Right lobe of liver (tissue), 6 donors: Measurements from ENCODE around the gene AKAP13. TPM values are rescaled to one million over a fixed set of nuclear protein-coding genes. Genes with fewer than 3 reads are reported as not detected.

Source experiments
- ATAC-seq, 4 donors: fragments of 200-7000 bp; cut with Tn5 transposase; one replicate each; pipeline ENCODE4 v1.9.1; 2020; ENCODE audit warnings: mild to moderate bottlenecking in 4 of 4, moderate library complexity in 4 of 4
- DNase-seq, 3 donors: peaks; one replicate each; pipeline ENCODE4 v3.0.0-alpha.2; 2020
- H3K27ac ChIP-seq, 3 donors: fragments of 200-600 bp; one replicate each; pipeline ENCODE4 v1.8.0; 2022
- H3K27me3 ChIP-seq, 2 donors: fragments of 200-600 bp; one replicate each; pipeline ENCODE4 v1.8.0; 2022
- H3K36me3 ChIP-seq, 4 donors: fragments of 200-600 bp; sonication (generic) in 1 of 4; one replicate each; pipeline versions ENCODE4 v1.5.1 to v1.8.0; 2017 to 2022; ENCODE audit warnings: control low read depth in 1 of 4
- H3K4me1 ChIP-seq, 4 donors: fragments of 200-600 bp; sonication (generic) in 1 of 4; one replicate each; pipeline versions ENCODE4 v1.5.1 to v1.8.0; 2017 to 2022; ENCODE audit warnings: control low read depth in 1 of 4
- H3K4me3 ChIP-seq, 3 donors: fragments of 200-600 bp; one replicate each; pipeline ENCODE4 v1.8.0; 2022
- H3K9me3 ChIP-seq, 4 donors: fragments of 200-600 bp; sonication (generic) in 1 of 4; one replicate each; pipeline versions ENCODE4 v1.5.1 to v1.8.0; 2017 to 2022; ENCODE audit warnings: control low read depth in 1 of 4
- POLR2A ChIP-seq: fragments of 450-650 bp; IDR thresholded peaks from one replicate; pipeline ENCODE4 v1.6.1; 2017; ENCODE audit warnings: antibody characterized with exemption, mild to moderate bottlenecking
- WGBS: methylation state at CpG from one replicate; pipeline ENCODE4 v1.1.6; 2018; ENCODE audit warnings: low coverage, low lambda C conversion rate; ENCODE audit not compliant: insufficient coverage; ENCODE audit errors: missing lambda C conversion rate; 5-methylcytosine and 5-hydroxymethylcytosine counted together
- intact Hi-C, 2 donors: fragments of 100-400 bp; cut with DNase I; formaldehyde crosslinking; loops; one replicate each; pipeline versions ENCODE4 v1.11.2 to v1.14.1; 2022
- total RNA-seq, 6 experiments: library from RNA; depleted of rRNA in 2 of 6; stranded (reverse); fragments of >200 nt in 2 of 6; fragmentation: NEBNext Ultra II Directional in 3 of 6; extraction: Animal tissue kit (Norgen Biotek cat#: 25700) in 3 of 6; gene quantifications; one replicate each; pipeline versions ENCODE4 v1.1.0 to v1.2.4, GENCODE V29; 2016 to 2023
- TF ChIP-seq, protein P1 (sequence below), 4 donors: fragments of 200-600 bp in 3 of 4; fragments of 450-650 bp in 1 of 4; IDR thresholded peaks; one replicate each; pipeline versions ENCODE4 v1.5.1 to v1.8.0; 2016 to 2022; ENCODE audit warnings: antibody characterized with exemption in 4 of 4, mild to moderate bottlenecking in 2 of 4
- donor health status: DM: no; HTN: yes; CAD: no.
- donor health status: DM: no; HTN: no; CAD: no.
- donor health status: DM: no; HTN: no; CAD: no.
- donor health status: DM: no; HTN: yes; CAD: no.
- donor health status: DM: no; HTN: yes; CAD: no.

The AKAP13 gene
- total RNA-seq, 6 experiments from 2014 or later = 50.1 to 73.1 (median 63.9) TPM

DNA sequence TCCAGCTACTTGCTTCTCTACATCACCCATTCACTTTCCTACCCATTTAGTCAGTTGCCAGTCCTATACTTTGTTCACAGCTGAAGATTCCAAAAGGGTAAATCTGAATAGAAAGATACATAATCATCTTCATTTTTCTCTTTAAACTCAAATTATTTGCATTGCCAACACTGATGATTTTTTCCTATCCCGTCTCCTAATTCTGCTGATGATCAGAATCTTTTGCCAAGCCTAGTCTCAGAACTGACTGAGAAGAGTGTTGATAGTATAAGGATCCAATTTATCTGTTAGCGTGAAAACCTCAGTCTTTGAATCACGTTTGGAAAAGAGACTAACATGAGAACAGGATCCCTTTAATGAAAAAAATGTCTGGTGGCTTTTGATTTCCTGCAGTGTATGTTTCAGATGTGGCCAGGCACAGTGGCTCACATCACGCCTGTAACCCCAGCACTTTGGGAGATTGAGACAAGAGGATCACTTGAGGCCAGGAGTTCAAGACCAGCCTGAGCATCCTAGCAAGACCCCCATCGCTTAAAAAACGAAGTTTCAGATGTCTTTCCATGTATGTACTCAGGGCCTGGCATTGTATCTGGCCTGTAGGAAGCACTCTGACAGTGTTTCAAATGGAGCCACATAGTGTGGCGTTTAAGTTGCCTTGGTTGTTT is 244.9 kb downstream of the AKAP13 start:
- ATAC-seq = no peak
- peaks cover 0 to 12% (median 3%) of the 10 kb centered on the region in 4 donors for H3K4me1 ChIP-seq

DNA sequence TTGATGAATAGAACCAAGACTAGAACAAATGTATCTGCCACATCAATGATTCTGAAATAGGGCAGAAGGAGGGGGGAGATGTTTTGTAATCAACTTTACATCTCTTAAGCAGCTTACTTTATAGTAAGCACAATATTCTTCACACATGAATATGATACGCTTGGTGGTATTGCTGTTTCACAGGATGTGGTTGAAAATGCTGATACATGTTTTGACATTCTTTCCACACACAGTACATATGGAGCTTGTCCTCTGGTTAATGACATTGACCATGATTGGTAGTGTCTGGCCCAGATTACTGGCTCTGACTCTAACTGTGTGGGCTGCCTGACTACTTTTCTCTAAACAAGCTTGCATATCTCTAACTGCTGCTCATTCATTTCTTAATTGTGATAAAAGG is 245.5 kb downstream of the AKAP13 start:
- Histone ChIP-seq H3K4me1 (peaks cover 0 to 7% (median 2%) of the 10 kb centered on the region in 4 donors), H3K9me3 (no peaks in the 10 kb centered on the region), H3K36me3 (peaks cover 0 to 6% (median 0%) of the 10 kb centered on the region in 4 donors), H3K4me3 (no peak overlapping the region), H3K27me3 (no peaks in the 10 kb centered on the region), H3K27ac (no peak overlapping the region)
- WGBS = 45% methylated on average over 1 of the region's 1 CpG
- intact Hi-C loops = no loop called here
- TF ChIP-seq, protein P1, sequence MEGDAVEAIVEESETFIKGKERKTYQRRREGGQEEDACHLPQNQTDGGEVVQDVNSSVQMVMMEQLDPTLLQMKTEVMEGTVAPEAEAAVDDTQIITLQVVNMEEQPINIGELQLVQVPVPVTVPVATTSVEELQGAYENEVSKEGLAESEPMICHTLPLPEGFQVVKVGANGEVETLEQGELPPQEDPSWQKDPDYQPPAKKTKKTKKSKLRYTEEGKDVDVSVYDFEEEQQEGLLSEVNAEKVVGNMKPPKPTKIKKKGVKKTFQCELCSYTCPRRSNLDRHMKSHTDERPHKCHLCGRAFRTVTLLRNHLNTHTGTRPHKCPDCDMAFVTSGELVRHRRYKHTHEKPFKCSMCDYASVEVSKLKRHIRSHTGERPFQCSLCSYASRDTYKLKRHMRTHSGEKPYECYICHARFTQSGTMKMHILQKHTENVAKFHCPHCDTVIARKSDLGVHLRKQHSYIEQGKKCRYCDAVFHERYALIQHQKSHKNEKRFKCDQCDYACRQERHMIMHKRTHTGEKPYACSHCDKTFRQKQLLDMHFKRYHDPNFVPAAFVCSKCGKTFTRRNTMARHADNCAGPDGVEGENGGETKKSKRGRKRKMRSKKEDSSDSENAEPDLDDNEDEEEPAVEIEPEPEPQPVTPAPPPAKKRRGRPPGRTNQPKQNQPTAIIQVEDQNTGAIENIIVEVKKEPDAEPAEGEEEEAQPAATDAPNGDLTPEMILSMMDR (IDR thresholded peaks at IDR 0.05) = no peak
- TF ChIP-seq POLR2A = no peak
- ATAC-seq = peak; percentile 13 to 47 (median 42)
- no peak for DNase-seq

More for the DNA sequence above, 244.9 kb downstream of the AKAP13 start:
- intact Hi-C loops = no loop called here
- Histone ChIP-seq H3K4me3 (no peak overlapping the region), H3K27ac (peak overlapping the region in 1 of 3 donors; percentile 14), H3K27me3 (no peaks in the 10 kb centered on the region), H3K36me3 (peaks cover 0 to 6% (median 0%) of the 10 kb centered on the region in 4 donors), H3K9me3 (no peaks in the 10 kb centered on the region)
- no peak for DNase-seq
- no peak for TF ChIP-seq POLR2A
- TF ChIP-seq, protein P1 (IDR thresholded peaks at IDR 0.05) = no peak
- 68% methylated on average over 7 of the region's 7 CpGs for WGBS

DNA sequence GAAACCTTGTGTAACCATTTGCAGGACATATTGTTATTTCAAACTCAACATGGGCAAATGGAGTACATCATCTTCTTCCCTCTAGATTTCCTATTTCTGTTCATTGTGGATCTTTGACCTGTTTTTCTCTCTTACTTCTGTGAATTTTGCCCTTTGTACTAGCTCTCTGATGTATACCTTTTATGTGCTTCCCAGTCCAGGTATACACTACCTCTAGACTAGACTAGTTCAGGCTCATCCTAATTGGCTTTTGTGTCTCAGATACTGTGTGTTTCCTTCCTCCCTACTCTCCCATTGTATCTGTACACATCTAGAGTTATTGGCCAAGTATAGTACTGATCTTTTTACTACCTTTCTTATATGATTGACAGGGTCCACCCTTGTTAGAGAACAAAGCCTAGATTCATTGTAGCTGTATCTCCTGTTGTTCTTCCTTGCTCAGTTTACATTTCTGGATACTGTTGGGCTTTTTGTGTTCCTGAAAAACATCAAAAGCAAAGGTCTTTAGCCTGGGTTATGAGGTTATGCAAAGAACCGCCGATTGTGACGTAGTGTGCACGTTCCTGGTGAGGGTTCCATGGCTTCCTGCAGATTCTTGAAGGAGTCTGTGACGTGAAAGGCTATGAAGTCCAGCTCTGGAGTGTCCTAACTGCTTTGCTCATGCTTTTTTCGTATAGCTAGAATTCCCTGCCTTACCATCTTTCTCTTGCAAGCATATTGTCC is 247.0 kb downstream of the AKAP13 start:
- peak overlapping the region in 1 of 3 donors; percentile 7 for H3K27ac ChIP-seq
- peaks cover 0 to 12% (median 3%) of the 10 kb centered on the region in 4 donors for H3K4me1 ChIP-seq
- H3K36me3 ChIP-seq = peaks cover 0 to 6% (median 0%) of the 10 kb centered on the region in 4 donors
- TF ChIP-seq POLR2A = no peak
- TF ChIP-seq, protein P1 (IDR thresholded peaks at IDR 0.05) = no peak
- H3K4me3 ChIP-seq = no peak overlapping the region
- WGBS = 89% methylated on average over 4 of the region's 6 CpGs
- no peaks in the 10 kb centered on the region for H3K27me3 ChIP-seq
- ATAC-seq = no peak
- no peak for DNase-seq
- intact Hi-C loops = no loop called here
- H3K9me3 ChIP-seq = no peaks in the 10 kb centered on the region

DNA sequence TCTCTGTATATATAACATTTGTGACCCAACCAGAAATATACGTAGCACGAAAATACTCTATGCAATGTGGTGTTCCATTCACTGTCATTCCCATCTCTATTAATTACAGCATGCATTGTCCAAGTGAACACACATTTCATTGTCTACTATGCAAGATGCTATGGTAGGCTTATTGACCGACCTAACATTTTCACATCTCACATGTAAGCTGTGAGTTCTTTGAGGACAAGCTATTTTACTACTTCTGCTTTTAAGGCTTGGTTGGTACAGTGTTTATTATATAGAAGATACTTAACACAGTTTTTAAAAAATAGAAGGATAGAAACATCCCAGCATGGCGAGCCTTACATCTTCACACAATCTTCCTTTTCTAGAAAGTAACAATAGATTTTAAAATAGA is 249.9 kb downstream of the AKAP13 start:
- DNase-seq (no peak), ATAC-seq (no peak)
- Histone ChIP-seq H3K27ac (peak overlapping the region in 1 of 3 donors; percentile 46), H3K4me3 (no peak overlapping the region), H3K9me3 (no peaks in the 10 kb centered on the region), H3K4me1 (peaks cover 0 to 22% (median 5%) of the 10 kb centered on the region in 4 donors), H3K27me3 (no peaks in the 10 kb centered on the region), H3K36me3 (peaks cover 0 to 6% (median 0%) of the 10 kb centered on the region in 4 donors)
- 84% methylated on average over 4 of the region's 4 CpGs for WGBS
- TF ChIP-seq POLR2A = no peak
- TF ChIP-seq, protein P1 (IDR thresholded peaks at IDR 0.05) = no peak
- intact Hi-C loops = no loop called here
